Daoy (cell line): ENCODE results near the gene WWOX. TPM values are rescaled to one million over a fixed set of nuclear protein-coding genes. Genes with fewer than 3 reads are reported as not detected.

ENCODE experiments used
- DNase-seq: peaks from one replicate; pipeline ENCODE4 v3.0.0-alpha.2; 2015; ENCODE audit warnings: low read depth
- total RNA-seq: library from RNA; depleted of rRNA; stranded (reverse); fragments of >200 nt; shearing (Covaris generic); gene quantifications from 2 replicates; pipeline ENCODE4 v1.2.3, GENCODE V29; 2014

Gene WWOX
- total RNA-seq, 1 experiment from 2014 or later = 21.1 TPM

DNA sequence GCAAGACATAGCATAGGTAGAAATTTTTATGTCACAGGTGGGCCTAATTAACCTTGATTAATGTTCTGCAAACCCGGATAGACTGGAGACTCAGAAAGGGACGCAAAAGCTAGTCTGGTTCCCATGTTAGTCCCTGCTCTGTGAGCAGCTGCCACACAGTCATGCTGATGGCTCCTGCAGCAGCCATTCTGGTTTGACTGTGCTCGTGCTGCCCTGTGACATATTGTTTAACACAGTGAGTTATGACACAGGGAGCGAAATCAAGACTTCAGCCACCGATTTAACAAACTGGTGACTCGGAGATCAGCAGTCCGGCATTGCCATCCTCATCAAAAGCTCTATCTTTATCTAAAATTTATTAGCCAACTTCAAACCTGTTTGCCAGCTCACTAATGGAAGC, 169.8 kb downstream of the WWOX start:
- DNase-seq = no peak

GRCh38 chr16:78271981-78272380, 172.5 kb downstream of the WWOX start:
- DNase-seq = no peak

DNA sequence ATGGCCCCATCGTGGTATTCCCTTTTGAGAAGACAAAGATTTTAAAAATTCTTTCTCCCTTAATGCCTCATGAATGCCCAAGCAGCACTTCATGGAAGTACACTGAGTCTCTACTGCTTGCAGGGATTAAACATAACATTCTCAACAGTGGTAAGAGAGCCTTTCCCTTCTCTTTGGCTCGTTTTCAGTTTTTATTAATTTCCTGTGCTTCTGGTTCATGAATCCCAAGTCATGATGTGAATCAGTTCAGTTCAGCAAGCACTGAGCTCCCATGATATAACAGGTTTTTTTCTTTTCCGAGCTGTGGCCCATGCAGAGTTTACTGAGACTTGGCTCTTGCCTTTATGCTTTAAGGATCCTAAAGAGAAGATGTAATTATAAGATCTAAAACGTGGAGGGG, 175.3 kb downstream of the WWOX start:
- DNase-seq = no peak

GRCh38 chr16:78275420-78275819, 176.0 kb downstream of the WWOX start:
- no peak for DNase-seq

GRCh38 chr16:78277321-78278055, 178.0 kb downstream of the WWOX start:
- DNase-seq = no peak

- DNase-seq = no peak
These were observed 178.6 kb downstream of the WWOX start for GRCh38 chr16:78278056-78278450.

- no peak for DNase-seq
These were observed 181.7 kb downstream of the WWOX start for GRCh38 chr16:78281115-78281514.

DNA sequence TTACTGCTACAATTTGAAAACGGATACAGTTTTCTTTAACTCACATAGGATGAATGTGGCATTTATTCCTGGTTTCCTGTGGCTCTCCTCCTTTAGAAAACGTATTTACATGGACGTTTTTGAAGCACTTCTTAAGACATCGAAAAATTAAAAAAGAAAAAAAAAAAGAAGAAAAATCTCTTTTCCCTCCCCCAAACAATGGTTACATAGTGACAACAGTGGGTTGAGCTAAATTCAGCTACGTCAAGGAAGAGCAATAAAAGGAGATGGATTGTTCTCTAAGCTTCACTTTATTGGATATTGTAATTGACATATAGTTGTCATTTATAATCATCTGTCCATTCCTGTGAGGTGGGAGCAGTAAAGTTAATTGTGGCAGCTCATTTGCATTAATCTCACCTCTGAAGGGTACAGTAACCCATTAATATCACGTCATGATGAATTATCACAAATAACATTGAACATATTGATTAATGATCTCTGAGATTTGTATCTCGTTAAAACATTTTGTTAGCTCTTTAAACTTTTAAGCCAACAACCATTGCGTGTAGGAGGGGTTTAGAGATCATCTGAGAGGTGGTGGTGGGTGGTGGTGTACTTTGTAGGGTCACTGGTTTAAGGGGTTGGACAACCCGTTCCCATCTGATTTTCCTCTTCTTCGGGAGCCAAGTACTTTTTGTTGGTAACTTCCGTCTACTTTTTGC, 184.2 kb downstream of the WWOX start:
- DNase-seq = no peak

DNA sequence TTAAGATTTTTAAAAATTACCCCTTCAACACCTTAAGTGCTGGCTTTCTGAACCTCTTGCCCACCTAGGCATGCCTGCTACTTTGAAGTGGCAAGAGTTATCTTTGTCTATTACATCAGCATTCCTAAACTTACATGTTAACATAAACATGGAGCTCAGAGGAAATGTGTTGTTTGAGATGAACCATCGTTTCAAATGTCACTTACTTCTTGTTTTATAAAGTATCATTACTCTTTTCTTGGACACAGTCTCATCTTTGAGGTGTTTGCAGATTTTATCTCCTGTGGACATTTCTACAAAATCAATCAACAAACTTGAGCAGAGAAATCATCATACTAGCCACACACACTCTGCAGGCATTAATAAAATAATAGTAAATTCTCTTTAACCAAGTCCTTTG, 184.9 kb downstream of the WWOX start:
- no peak for DNase-seq

GRCh38 chr16:78284957-78285434, 185.5 kb downstream of the WWOX start:
- DNase-seq = no peak

DNA sequence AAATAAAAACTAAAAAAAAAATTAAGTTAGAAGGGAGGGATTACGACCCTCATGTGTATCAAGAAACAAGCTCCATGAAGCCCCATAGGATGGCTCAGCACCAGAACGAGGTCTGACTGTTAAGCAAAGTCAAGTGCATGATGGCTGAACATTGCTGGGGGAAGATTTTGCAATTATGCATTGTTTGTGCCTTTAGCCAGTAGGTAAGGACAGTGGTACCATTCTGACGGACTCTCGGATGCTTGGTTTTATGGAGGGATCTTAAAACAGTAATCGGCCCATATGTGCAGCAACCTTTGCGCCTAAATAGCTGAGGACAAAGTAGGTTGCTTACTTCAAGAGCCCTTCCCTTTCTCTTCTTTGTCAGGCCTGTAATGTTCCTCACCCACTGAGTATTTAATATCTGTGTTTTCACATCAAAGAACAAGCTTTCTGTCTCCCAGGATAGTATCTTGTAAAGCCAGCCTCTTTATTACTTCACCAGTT, 186.0 kb downstream of the WWOX start:
- DNase-seq = no peak

- no peak for DNase-seq
These were observed 186.6 kb downstream of the WWOX start for GRCh38 chr16:78286065-78286464.

- no peak for DNase-seq
These were observed 189.4 kb downstream of the WWOX start for GRCh38 chr16:78288888-78289287.

DNA sequence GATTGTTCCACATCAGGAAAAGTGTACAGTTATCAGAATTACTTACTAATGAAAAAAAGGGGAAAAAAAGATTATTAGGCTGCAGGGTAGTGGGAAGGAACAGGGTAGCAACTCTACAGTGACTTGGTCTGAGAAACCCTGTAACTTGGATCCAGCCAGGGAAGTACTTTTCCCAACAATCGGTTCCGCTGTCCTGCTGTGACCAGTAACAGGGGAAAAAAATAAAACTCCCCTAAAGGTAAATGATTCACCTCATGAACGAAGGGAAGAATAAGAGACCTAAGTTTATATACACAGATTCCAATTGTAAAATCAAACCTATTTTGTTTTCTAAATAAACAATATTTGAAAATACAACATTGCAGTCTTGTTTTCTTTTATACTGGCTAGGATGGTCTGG, 189.9 kb downstream of the WWOX start:
- DNase-seq = no peak

GRCh38 chr16:78289844-78290277, 190.4 kb downstream of the WWOX start:
- DNase-seq = no peak

DNA sequence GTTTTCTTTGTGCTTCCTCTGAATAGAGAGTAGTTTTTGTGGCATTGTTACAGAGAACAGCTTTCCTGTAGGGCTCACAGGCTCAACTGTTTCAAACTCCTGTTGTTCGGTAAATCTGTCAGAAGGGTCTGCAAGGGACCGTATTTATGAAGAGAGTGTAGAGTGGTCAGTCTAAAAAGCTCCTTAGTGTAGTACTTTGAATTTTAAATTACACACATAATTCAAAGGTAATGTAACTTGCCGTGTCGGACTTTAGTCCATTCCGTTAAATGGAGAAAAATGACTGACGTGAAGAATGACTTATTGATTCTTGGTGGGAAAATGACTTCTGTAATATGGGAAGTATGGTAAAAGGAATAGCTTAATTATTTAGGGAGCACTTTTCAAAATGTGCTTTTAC, 190.9 kb downstream of the WWOX start:
- DNase-seq = no peak

- no peak for DNase-seq
These were observed 191.6 kb downstream of the WWOX start for GRCh38 chr16:78290872-78291591.

- DNase-seq = peak; percentile 37
These were observed 192.2 kb downstream of the WWOX start for GRCh38 chr16:78291604-78292003.

DNA sequence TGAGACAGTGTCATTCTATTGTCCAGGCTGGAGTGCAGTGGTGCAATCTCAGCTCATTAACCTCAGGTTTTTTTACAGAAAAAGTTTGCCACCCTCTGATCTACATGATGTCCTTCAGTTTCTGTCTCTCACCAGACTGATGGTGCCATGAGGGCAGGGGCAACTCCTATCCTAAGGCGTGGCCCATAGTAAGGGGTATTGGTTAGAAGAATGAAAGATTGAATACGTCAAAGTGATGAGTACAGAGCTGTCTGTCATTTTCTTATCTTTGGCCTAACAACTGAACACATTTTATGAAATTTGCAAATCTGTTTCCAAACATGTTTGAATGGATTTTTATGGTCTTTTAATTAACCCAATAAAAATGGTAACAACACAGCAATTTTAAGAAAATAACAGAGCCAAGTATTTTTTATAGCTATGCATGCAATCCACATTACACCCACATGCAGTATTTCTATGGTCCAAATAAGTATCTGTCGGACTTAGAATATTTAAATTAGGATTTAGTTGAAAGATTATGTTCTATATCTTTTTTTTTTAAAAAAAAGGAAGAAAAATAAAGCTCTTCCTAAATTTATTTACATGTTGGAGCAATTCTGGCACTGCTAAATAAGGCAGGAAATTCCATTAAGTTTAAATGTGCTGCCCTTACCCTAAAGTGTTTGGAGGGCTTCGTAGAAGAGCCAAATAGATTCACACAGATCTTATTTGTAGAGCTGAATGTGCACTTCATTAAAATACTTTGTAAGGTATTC, 192.8 kb downstream of the WWOX start:
- DNase-seq = no peak

DNA sequence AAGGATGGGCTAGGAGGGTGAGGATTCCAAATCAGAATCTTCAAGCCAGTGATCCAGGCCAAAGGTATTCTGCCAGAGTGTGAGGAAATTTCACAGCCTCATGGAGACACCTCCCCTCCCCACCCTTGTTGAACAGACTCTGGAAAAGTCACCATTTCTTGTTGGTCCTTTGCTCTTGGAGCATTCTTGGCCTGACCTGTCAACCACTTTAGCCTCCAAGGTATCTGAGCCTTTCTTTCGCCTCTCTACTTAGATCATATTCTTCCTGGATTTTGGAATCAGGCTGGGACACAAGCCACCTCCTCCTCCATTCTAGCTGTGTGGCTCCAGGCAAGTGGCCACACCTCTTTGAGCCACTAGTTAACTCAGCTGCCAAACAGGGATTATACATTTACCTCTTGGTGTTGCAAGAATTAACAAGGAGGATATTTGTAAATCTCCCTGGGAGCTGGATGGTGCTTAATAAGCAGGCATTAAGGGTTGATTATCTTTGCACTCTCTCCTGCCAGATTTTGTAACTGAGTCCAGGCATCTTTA, 193.5 kb downstream of the WWOX start:
- no peak for DNase-seq

DNA sequence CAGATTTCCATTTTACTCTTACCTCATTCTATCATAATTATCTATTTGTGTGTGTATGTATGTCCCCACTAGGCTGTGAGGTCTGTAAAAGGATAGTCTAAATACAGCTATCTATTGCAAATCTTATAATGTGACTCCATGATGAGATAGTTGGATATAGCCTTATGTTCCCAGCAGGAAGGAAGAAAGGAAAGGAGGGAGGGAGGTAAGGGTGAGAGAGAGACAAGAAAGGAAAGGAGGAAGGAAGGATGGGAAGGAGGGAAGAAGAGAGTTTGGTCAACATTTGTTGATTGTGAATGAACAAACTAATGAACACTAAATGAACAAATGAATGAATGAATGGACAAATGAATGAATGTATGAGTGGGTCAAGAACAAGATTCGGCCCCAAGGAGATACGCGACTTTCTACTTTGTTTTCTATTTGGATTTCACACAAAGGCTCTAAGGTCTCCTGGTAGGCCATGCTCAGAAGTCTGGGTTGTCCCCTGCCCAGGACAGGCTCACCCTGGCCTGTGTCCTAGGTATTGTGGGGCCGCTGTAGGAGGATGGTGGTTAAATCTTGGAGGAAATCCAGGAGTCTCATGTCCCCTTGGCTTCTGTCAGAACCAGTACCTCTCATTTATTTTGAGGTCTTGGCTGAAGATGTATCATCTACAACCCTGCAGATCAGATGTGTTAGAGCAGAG, 195.2 kb downstream of the WWOX start:
- DNase-seq = no peak
